Measurements from ENCODE around the gene CD99L2.

CD99L2 gene

DNA sequence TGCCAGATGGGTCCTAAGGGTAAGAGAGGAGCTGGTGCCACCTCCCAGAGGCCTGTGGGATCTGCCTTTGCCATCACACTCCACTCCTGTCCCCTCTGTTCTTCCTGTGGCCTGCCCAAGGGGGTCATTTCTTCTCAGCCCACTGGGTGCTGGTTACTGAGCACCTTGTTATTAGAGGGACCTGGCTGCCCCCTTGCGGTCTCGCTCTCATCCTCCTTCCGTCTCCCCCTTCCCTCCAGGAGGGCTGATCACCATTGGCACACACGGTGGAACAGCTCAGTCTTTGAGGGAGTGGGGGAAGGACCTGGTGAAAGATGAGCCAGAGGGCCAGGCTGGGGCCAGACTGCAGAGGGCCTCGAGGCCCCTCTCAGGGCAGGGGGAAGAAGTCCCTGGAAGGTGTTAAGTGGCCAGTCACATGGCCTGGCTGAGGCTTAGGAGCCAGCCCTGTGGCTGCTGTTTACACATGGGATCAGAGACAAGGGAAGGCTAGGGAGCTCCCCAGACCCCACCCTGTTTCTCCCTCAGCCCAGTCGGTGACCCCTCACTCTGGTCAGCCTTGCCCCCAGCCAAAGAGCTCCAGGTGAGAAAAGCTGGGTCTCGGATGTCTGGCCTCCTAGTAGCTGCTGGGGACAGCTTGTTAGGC lies 137.2 kb downstream of the CD99L2 start:
- DNase-seq = no peak

DNA sequence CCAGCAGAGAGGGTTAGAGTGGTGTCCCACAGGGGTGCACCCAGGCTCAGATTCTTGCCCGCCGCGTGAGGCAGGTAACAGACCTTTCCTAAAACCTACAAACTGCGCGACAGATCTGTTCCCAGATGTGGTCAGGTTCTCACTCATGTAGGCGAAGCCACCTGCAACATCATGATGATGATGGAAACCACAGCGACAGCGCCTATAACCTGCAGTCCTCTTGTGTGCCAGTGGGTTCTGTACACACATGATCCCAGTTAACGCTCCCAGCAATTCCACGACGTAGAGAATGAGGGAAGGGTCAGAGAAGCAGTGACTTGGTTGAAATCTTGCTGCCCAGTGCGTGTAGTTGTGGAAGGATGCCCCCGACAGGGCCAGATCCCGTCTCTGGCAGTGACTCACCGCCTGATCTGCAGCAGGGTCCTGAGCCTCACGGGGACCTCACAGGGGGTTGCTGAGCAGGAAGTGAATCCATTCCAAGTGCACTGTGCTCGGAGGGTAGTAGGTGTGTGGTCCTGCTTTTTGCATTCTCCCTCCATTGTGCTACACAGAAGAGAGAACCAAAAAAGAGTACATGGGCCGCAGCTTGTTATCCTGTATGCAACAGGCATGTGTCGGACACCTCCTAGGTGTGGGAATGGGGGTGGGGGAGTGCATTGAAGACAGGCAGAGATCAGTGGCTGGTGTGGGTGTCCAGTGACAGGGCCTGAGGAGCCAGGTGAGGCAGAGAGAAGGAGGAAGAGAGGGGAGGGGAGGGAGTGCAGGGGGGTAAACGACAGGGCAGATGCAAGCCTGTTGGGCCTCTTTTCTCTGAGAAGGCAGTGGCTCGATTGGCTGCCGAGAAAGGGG lies 138.7 kb downstream of the CD99L2 start:
- DNase-seq = no peak

DNA sequence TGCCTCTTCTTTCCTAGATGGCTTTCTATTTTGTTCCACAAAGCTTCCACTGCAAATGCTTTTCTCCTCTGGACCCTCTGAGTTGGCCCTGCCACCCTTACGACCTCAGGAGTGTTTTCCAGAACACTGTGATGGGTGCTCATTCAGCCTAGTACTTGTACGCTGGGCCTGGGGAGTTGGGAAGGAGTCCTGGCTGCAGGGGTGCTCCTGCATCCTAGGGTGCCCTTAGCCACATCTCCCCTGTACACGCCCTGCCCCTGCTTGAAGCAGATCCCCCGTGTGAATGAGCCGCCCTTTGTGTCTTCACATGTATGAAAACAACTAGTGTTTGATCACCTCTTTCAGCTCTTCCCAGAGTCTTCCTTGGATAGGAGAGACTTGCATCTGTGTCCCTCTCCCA lies 141.1 kb downstream of the CD99L2 start:
- no peak for DNase-seq

DNA sequence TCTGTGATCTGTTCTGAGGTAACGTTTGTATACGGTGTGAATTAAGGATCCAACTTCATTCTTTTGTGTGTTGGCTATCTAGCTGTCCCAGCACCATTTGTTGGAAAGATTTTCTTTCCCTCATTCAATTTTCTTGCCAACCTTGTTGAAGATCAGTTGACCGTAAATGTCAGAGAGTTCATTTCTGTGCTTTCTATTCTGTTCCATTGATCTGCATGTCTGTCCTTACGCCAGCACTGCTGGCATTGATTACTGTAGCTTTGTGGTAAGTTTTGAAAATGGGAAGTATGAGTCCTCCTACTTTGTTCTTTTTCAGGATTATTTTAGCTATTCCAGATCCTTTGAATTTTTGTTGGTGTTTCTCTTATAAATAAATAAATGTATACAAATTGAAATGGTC lies 144.5 kb downstream of the CD99L2 start:
- no peak for DNase-seq

DNA sequence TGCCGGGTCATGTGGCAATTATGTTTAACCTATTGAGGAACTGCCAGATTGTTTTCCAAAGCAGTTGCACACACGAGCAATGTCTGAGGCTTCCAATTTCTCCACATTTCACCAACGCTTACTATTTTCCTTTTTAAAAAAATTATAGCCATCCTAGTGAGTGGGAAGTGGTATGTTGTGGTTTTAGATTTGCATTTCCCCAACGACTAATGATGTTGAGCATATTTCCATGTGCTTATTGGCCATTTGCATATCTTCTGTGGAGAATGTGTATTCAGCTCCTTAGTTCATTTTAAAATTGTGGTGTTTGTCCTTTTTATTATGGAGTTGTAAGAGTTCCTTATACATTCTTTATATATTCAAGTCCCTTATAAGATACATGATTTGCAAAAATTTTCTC lies 145.1 kb downstream of the CD99L2 start:
- DNase-seq = no peak

DNA sequence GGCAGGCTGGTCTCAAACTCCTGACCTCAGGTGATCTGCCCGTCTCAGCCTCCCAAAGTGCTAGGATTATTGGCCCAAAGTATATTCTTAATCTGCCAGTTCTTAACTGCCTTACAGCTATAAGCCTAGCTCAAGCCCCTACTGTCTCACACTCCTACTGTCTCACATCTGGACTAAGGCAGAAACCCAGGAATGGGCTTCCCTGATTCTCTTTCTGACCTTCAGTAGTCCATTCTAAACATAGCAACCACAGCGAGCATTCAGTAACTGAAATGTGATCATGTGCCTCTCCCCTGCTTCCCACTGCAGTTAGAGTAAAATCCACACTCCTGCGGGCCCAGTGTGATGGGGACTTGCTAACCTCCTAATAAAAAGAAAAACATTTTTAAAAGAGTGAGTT lies 146.3 kb downstream of the CD99L2 start:
- DNase-seq = no peak

DNA sequence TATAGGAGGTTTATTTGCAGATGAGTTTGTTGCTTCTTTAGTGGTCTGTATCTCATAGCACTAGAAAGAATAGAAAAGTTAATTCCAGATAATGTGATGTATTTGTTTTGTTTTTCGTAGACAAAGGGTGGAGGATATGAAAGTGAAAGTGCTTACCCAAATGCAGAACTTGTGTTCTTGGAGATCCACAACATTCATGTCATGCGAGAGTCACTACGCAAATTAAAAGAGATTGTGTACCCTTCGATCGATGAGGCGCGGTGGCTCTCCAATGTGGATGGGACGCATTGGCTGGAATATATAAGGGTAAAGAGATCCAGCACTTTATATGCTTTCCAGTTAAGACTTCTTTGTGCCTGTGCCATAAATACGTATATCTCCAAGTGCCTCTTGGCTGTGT lies 162.0 kb downstream of the CD99L2 start:
- peak; percentile 0 for DNase-seq

DNA sequence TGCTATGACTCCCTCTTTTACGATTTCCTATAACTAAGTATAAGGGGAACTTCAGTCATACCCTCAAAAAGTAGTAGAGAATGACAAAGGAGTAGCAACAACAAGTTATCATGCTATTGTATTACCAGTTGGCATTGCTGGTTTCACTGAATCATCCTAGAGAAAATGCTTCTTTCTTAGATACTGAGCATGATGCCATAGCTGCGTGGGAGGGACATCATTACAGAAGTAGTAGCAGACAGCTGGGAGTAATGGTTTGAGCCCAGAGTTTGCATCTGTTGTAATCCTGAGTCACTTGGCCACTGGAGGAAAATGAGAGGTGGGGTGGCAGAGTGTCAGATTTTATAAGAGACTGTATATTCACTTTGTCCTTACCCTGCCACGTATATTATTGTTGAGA lies 166.7 kb downstream of the CD99L2 start:
- no peak for DNase-seq

DNA sequence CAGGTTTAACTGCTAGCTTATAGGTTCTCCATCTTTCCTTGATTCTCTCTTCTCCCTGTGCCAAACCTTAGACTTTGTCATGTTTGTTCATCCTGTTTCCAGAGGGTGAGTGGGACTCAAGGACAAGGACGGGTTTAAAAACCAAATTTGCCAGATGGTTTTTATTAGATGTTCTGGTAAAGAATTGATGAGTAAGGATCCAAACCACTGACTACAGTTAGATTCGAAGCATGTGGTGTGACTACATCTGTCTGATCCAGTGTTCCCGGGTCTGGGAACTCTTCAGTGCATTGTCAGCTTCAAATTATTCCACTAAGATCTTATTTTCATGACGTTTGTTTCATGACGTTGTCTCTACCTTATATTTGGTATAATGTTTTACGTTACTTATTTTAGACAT lies 167.7 kb downstream of the CD99L2 start:
- no peak for DNase-seq

DNA sequence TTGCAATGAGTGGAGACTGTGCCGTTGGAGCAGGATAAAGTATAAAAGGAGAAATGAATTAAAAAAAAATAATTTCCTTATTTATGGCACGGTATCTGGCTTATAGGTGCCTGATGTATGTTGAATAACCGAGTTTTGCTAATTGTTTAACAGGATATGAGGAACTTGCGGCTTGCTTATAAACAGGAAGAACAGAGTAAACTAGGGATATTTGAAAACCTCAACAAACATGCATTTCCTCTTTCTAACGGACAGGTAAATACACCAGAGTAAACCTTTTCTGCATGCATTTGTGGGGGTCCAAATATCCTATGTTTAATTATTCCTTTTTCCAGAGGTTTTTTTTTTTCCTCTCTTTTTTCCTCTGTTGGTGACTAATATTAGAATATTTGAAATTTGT lies 168.5 kb downstream of the CD99L2 start:
- DNase-seq = no peak

DNA sequence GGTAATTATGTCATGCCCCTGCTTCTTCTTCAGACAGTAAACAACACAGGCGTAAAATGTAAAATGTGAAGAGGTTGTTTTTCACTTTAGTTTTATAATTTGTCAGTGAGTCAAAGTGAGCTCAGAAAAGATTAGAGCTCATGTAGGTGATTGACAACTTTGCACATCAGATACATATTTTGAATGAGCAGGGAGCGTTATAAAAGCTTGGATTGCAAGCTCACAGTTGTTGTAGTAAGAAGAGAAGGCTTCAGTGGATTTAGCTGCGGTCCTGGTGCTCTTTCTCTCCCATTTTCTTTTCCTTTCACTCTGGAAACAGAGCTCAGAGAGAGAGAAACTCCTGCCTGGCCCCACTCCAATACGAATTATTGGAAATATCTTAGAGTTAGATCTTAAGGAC lies 178.8 kb downstream of the CD99L2 start:
- no peak for DNase-seq

Measured in CD4-positive, alpha-beta T cell treated with Interleukin-4 for 4 hours (primary cell).